ENCODE data around the gene ZC3H12A. TPM values are rescaled to one million over a fixed set of nuclear protein-coding genes. Genes with fewer than 3 reads are reported as not detected.

Gene ZC3H12A
- total and polyA plus RNA-seq, 3 donors from 2014 or later, result 6.3 to 9.0 (median 8.2) TPM

- no peaks in the 10 kb centered on the region for H3K9me3 ChIP-seq
- intact Hi-C loops (cut with DNase I; ENCODE audit: low total_unique reads), result loop anchor here (10.0 kb wide), 1 partner anchor 864 kb away; no protein-coding TSS in a partner anchor
- H3K36me3 ChIP-seq (ENCODE audit: low read depth, missing control alignments), result no peaks in the 10 kb centered on the region
- no peaks in the 10 kb centered on the region for H3K4me1 ChIP-seq
- WGBS, 2 donors, result 74 to 80% methylated on average over 4 of the region's 4 CpGs
- no peak for DNase-seq
- TF ChIP-seq CTCF (IDR thresholded peaks at IDR 0.05) (no peak), POLR2A (IDR thresholded peaks at IDR 0.05) (no peak)
- H3K27ac ChIP-seq, result no peak overlapping the region
- H3K27me3 ChIP-seq, result no peaks in the 10 kb centered on the region
- no peak overlapping the region for H3K4me3 ChIP-seq
Observed at GRCh38 chr1:37438869-37439343, 35.5 kb upstream of the ZC3H12A start.

- TF ChIP-seq POLR2A (IDR thresholded peaks at IDR 0.05) (no peak), CTCF (IDR thresholded peaks at IDR 0.05) (no peak)
- intact Hi-C loops (cut with DNase I; ENCODE audit: low total_unique reads), result loop anchor here (10.0 kb wide), 1 partner anchor 865 kb away; no protein-coding TSS in a partner anchor
- 46 to 53% methylated on average over 2 of the region's 2 CpGs for WGBS, 2 donors
Observed at GRCh38 chr1:37439349-37439995, 34.9 kb upstream of the ZC3H12A start.

GRCh38 chr1:37441490-37441889 is 32.9 kb upstream of the ZC3H12A start:
- H3K9me3 ChIP-seq, result no peaks in the 10 kb centered on the region
- H3K27ac ChIP-seq, result no peak overlapping the region
- H3K36me3 ChIP-seq (ENCODE audit: low read depth, missing control alignments), result no peaks in the 10 kb centered on the region
- H3K4me1 ChIP-seq, result no peaks in the 10 kb centered on the region
- DNase-seq, result no peak
- TF ChIP-seq CTCF (IDR thresholded peaks at IDR 0.05), result no peak
- TF ChIP-seq POLR2A (IDR thresholded peaks at IDR 0.05), result no peak
- no peak overlapping the region for H3K4me3 ChIP-seq
- intact Hi-C loops (cut with DNase I; ENCODE audit: low total_unique reads), result no loop called here
- no peaks in the 10 kb centered on the region for H3K27me3 ChIP-seq
- WGBS, 2 donors, result 89% methylated on average over 10 of the region's 10 CpGs

More at GRCh38 chr1:37439349-37439995, 34.9 kb upstream of the ZC3H12A start:
- no peaks in the 10 kb centered on the region for H3K36me3 ChIP-seq (ENCODE audit: low read depth, missing control alignments)
- H3K9me3 ChIP-seq, result no peaks in the 10 kb centered on the region
- no peaks in the 10 kb centered on the region for H3K4me1 ChIP-seq
- DNase-seq, result no peak
- H3K27ac ChIP-seq, result no peak overlapping the region
- no peaks in the 10 kb centered on the region for H3K27me3 ChIP-seq
- H3K4me3 ChIP-seq, result no peak overlapping the region

- Histone ChIP-seq H3K9me3 (no peaks in the 10 kb centered on the region), H3K27me3 (no peaks in the 10 kb centered on the region), H3K36me3 (ENCODE audit: low read depth, missing control alignments) (no peaks in the 10 kb centered on the region), H3K4me1 (no peaks in the 10 kb centered on the region), H3K4me3 (no peak overlapping the region), H3K27ac (no peak overlapping the region)
- TF ChIP-seq POLR2A (IDR thresholded peaks at IDR 0.05), result no peak
- no peak for TF ChIP-seq CTCF (IDR thresholded peaks at IDR 0.05)
- intact Hi-C loops (cut with DNase I; ENCODE audit: low total_unique reads), result no loop called here
- 76 to 77% methylated on average over 4 of the region's 4 CpGs for WGBS, 2 donors
- DNase-seq, result no peak
Observed at GRCh38 chr1:37442139-37442538, 32.2 kb upstream of the ZC3H12A start.

- H3K4me3 ChIP-seq, result no peak overlapping the region
- H3K9me3 ChIP-seq, result no peaks in the 10 kb centered on the region
- 75 to 78% methylated on average over 2 of the region's 2 CpGs for WGBS, 2 donors
Observed at GRCh38 chr1:37442644-37443043, 31.7 kb upstream of the ZC3H12A start.

More at GRCh38 chr1:37442644-37443043, 31.7 kb upstream of the ZC3H12A start:
- Histone ChIP-seq H3K27ac (no peak overlapping the region), H3K4me1 (no peaks in the 10 kb centered on the region), H3K27me3 (no peaks in the 10 kb centered on the region), H3K36me3 (ENCODE audit: low read depth, missing control alignments) (no peaks in the 10 kb centered on the region)
- intact Hi-C loops (cut with DNase I; ENCODE audit: low total_unique reads), result no loop called here
- DNase-seq, result no peak
- no peak for TF ChIP-seq POLR2A (IDR thresholded peaks at IDR 0.05)
- no peak for TF ChIP-seq CTCF (IDR thresholded peaks at IDR 0.05)

Measured in testis (tissue), 3 donors.